HFFc6 (cell line): ENCODE data around the gene CREB3. TPM values are rescaled to one million over a fixed set of nuclear protein-coding genes. Genes with fewer than 3 reads are reported as not detected.

Experiments
- DNase-seq: peaks from one replicate; pipeline ENCODE4 v3.0.0-alpha.2; 2018
- H3K27ac Mint-ChIP-seq: 2 replicates; pipeline ENCODE4 v1.8.0; 2020; ENCODE audit warnings: mild to moderate bottlenecking, mixed read lengths
- H3K27me3 Mint-ChIP-seq: 2 replicates; pipeline ENCODE4 v1.8.0; 2021; ENCODE audit warnings: mild to moderate bottlenecking, moderate library complexity, mixed read lengths; ENCODE audit not compliant: insufficient read depth
- H3K36me3 Mint-ChIP-seq: 2 replicates; pipeline ENCODE4 v1.8.0; 2021; ENCODE audit warnings: low read depth, mixed read lengths
- H3K4me1 Mint-ChIP-seq: 2 replicates; pipeline ENCODE4 v1.8.0; 2020; ENCODE audit warnings: low read depth, mixed read lengths
- H3K4me3 Mint-ChIP-seq: 2 replicates; pipeline ENCODE4 v1.8.0; 2020; ENCODE audit warnings: mild to moderate bottlenecking, moderate library complexity, mixed read lengths
- H3K9me3 Mint-ChIP-seq: 2 replicates; pipeline ENCODE4 v1.8.0; 2020; ENCODE audit warnings: mild to moderate bottlenecking, mixed read lengths
- CTCF ChIP-seq: fragments of 200-600 bp; sonication (generic); IDR thresholded peaks from 2 replicates; pipeline ENCODE4 v1.5.0; 2021; ENCODE audit warnings: antibody characterized with exemption, mild to moderate bottlenecking
- total RNA-seq, 6 experiments: library from RNA; stranded (reverse); fragmentation: NEBNext Ultra II Directional; extraction: Animal tissue kit (Norgen Biotek cat#: 25700); gene quantifications; 2 replicates in 1 of 6; 3 replicates in 5 of 6; pipeline ENCODE4 v1.2.3, GENCODE V29; 2021

CREB3 gene
- total RNA-seq, 6 experiments from 2014 or later, result 106 to 127 (median 114) TPM

- H3K36me3 Mint-ChIP-seq, result peaks cover 31% of the 10 kb centered on the region
- H3K27ac Mint-ChIP-seq, result no peak overlapping the region
- TF ChIP-seq CTCF, result no peak
- H3K27me3 Mint-ChIP-seq, result no peaks in the 10 kb centered on the region; the same call in none of the 2 replicates
- no peaks in the 10 kb centered on the region for H3K9me3 Mint-ChIP-seq
- peaks cover 41% of the 10 kb centered on the region for H3K4me1 Mint-ChIP-seq
- H3K4me3 Mint-ChIP-seq, result peak overlapping the region; percentile 92
- DNase-seq, result no peak
Observed at GRCh38 chr9:35745569-35745968, 13.1 kb downstream of the CREB3 start.

GRCh38 chr9:35746583-35746982 is 14.1 kb downstream of the CREB3 start:
- no peak for TF ChIP-seq CTCF
- peak overlapping the region; percentile 92 for H3K4me3 Mint-ChIP-seq
- H3K36me3 Mint-ChIP-seq, result peaks cover 34% of the 10 kb centered on the region
- peaks cover 41% of the 10 kb centered on the region for H3K4me1 Mint-ChIP-seq
- H3K27me3 Mint-ChIP-seq, result peaks cover 3% of the 10 kb centered on the region
- peak overlapping the region; percentile 77 for H3K27ac Mint-ChIP-seq
- no peak for DNase-seq
- no peaks in the 10 kb centered on the region for H3K9me3 Mint-ChIP-seq

GRCh38 chr9:35748242-35748857 is 15.9 kb downstream of the CREB3 start:
- Mint-ChIP-seq H3K27me3 (peaks cover 3% of the 10 kb centered on the region; the same call in 1 of the 2 replicates), H3K9me3 (no peaks in the 10 kb centered on the region), H3K36me3 (peaks cover 40% of the 10 kb centered on the region), H3K27ac (peak overlapping the region; percentile 77), H3K4me1 (peaks cover 41% of the 10 kb centered on the region), H3K4me3 (peak overlapping the region; percentile 92)
- TF ChIP-seq CTCF, result no peak
- no peak for DNase-seq

GRCh38 chr9:35748858-35749514 is 16.5 kb downstream of the CREB3 start, which contains the start of the genes GBA2 and RGP1:
TSS of gene GBA2 (minus strand) at chr9:35749228. CDS start at chr9:35748704, 524 bp downstream.
TSS of gene RGP1 (plus strand) at chr9:35749287. CDS start at chr9:35749756, 469 bp downstream.
- Mint-ChIP-seq H3K27ac (peak within 1 kb of the TSS; percentile 77), H3K27me3 (peaks cover 3% of the 10 kb centered on the region; the same call in 1 of the 2 replicates), H3K9me3 (no peaks in the 10 kb centered on the region), H3K4me3 (peak within 1 kb of the TSS; percentile 92), H3K36me3 (peaks cover 46% of the 10 kb centered on the region), H3K4me1 (peaks cover 41% of the 10 kb centered on the region)
- DNase-seq, result peak; percentile 52
- TF ChIP-seq CTCF, result no peak

- no peak for DNase-seq
- peak overlapping the region; percentile 92 for H3K4me3 Mint-ChIP-seq
- no peaks in the 10 kb centered on the region for H3K9me3 Mint-ChIP-seq
- TF ChIP-seq CTCF, result no peak
- peaks cover 38% of the 10 kb centered on the region for H3K4me1 Mint-ChIP-seq
- peaks cover 3% of the 10 kb centered on the region; the same call in 1 of the 2 replicates for H3K27me3 Mint-ChIP-seq
- peak overlapping the region; percentile 65 for H3K27ac Mint-ChIP-seq
- peaks cover 46% of the 10 kb centered on the region for H3K36me3 Mint-ChIP-seq
Observed at GRCh38 chr9:35749515-35750255, 17.2 kb downstream of the CREB3 start.
